HK-2 (cell line): ENCODE measurements around the gene C2CD3.
"Not testable (repeated sequence)": the region's sequence is repeated elsewhere in the genome, so short reads cannot be mapped to it uniquely, and the experiment has no call there.

Experiments
- DNase-seq: peaks from one replicate; pipeline ENCODE4 v3.0.0-alpha.2; 2018; ENCODE audit not compliant: unreplicated experiment

The C2CD3 gene

DNA sequence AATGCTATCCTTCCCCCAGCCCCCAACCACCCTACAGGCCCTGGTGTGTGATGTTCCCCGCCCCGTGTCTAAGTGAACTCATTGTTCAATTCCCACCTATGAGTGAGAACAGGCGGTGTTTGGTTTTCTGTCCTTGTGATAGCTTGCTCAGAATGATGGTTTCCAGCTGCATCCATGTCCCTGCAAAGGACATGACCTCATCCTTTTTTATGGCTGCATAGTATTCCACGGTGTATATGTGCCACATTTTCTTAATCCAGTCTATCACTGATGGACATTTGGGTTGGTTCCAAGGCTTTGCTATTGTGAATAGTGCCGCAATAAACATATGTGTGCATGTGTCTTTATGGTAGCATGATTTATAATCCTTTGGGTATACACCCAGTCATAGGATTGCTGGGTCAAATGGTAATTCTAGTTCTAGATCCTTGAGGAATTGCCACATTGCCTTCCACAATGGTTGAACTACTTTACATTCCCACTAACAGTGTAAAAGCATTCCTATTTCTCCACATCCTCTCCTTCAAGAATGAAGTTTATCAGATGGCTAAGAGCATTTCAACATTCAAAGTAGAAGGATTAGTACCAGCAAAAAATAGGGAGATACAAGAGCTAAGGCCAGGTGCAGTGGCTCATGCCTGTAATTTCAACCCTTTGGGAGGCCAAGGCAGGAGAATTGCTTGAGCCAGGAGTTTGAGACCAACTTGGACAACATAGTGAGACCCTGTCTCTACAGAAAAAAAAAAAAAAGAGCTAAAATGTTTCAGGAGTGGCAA is 50.4 kb downstream of the C2CD3 start:
- not testable (repeated sequence) for DNase-seq

- no peak for DNase-seq
These were observed 54.1 kb downstream of the C2CD3 start for GRCh38 chr11:74116719-74117118.

DNA sequence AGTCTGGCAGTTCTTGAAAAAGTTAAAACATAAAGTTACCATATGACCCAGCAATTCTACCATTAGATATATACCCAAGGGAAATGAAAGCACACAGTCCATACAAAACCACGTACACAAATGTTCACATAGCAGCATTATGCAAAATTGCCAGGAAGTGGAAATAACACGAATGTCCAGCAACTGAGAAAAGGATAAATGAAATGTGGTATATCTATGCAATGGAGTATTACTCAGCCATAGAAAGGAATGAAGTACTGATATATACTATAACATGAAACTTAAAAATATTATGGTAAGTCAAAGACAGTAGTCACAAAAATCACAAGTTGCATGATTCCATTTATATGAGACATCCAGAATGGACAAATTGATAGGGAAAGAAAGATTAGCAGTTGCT is 57.9 kb downstream of the C2CD3 start:
- DNase-seq: no peak

- DNase-seq: no peak
These were observed 64.7 kb downstream of the C2CD3 start for GRCh38 chr11:74106124-74106523.

DNA sequence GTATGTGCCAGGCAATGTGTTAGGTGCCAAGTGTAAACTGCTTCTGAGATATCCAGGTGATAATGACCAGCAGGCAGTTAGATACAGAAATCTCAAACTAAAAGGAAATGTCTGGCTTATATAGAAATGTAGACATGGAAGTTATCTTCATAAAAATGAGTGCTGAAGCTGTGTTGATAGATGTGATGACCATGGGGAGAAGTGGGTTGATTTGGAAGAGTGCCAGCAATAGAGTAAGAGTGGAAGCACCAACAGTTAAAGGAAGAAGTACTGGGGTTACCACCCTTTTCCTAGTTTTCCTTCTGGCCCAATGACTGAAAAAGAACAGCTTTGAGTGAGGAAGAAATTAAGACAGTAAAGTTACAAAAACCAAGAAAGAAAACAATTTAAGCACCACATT is 68.5 kb downstream of the C2CD3 start:
- DNase-seq: no peak

- no peak for DNase-seq
These were observed 70.1 kb downstream of the C2CD3 start for GRCh38 chr11:74100735-74101134.

DNA sequence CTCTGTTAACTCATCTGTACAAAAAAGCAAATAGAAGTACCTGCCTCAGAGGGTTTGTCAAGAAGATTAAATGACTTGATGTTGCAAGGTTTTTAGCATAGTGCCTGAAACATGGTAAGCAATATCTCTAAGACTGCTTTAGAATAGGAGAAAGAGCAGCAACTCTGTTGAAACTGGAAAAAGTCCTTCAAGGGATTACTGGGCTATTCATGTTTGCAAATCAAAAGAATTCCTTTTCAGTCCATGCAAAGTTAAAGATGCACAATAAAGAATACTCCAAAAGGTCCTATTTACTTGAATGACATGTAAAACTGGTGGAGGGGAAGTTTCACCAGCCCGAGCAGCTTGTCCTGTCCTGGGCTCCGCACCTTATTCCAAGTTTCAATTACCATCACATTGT is 70.6 kb downstream of the C2CD3 start:
- no peak for DNase-seq

- no peak for DNase-seq
These were observed 73.0 kb downstream of the C2CD3 start for GRCh38 chr11:74097686-74098237.

GRCh38 chr11:74094393-74094792 is 76.4 kb downstream of the C2CD3 start:
- DNase-seq: no peak

GRCh38 chr11:74092425-74092824 is 78.4 kb downstream of the C2CD3 start:
- no peak for DNase-seq

GRCh38 chr11:74091549-74091948 is 79.3 kb downstream of the C2CD3 start:
- no peak for DNase-seq

DNA sequence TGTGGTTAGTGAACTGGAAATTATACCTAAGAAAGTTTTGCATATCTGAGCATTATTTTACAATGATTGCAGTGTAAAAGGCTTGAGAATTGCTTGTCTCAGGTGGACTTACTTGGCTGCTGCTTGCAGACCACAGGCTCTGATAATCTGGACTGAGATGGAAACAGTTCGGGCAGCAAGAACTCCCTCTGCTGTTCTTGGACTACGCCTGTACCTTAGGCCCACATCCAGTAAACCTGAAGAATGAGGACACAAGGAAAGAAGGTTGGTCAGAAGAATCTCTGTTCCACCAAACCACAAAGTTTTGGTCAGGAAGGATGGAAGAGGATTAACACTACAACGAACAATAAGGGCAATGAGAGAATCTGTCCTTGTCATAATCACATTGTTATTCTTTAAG is 80.1 kb downstream of the C2CD3 start:
- peak; percentile 3 for DNase-seq

DNA sequence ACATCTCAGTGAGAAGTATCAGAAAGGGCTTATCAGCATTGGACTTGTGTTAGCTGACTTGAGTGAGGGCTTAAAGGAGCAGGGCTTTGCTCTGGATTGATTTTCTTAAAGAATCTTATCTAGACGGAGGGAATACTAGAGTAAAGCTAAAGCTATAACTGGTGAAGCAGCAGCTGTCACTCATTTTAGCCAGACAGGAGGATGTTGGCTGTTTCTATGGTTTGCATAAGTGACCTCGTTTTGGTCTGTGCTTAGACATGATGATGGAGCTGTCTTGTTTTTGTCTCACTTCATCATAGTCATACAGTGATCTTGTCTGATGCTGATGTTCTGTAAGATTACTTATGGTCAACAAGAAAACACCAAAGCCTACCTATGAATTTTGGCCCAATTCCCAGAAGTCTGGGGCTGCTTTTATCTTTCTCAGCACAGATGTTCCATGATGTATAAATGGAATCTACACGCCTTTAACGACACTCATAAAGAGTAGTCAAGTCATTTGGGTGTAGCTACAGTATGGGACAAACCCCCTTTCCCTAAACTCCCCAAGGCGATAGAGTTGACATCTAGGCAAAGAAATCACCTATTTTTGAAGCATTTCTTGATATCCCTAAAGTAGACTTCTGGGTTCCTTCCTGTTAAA is 84.4 kb downstream of the C2CD3 start:
- DNase-seq: no peak

- DNase-seq: no peak
These were observed 85.3 kb downstream of the C2CD3 start for GRCh38 chr11:74085542-74085892.

GRCh38 chr11:74084796-74085541 is 85.8 kb downstream of the C2CD3 start:
- DNase-seq: no peak

GRCh38 chr11:74083927-74084326 is 86.9 kb downstream of the C2CD3 start:
- DNase-seq: not testable (repeated sequence)

DNA sequence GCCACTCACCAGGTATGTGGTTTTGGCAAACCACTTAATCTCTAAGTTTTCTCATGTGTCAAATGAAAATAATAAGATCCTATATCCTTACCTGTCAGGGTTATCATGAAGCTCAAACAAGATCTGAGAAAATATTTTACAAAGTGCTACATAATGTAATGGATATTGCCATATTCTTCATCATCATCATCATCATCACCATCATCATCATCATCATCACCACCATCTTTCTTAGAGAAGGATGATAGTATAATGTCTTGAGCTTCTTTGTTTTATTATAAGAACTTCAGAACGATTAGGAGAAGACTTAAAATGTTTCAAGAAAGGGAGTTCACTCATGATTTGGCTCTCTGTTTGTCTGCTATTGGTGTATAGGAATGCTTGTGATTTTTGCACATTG is 89.4 kb downstream of the C2CD3 start:
- no peak for DNase-seq

GRCh38 chr11:74077193-74077592 is 93.6 kb downstream of the C2CD3 start:
- DNase-seq: no peak

DNA sequence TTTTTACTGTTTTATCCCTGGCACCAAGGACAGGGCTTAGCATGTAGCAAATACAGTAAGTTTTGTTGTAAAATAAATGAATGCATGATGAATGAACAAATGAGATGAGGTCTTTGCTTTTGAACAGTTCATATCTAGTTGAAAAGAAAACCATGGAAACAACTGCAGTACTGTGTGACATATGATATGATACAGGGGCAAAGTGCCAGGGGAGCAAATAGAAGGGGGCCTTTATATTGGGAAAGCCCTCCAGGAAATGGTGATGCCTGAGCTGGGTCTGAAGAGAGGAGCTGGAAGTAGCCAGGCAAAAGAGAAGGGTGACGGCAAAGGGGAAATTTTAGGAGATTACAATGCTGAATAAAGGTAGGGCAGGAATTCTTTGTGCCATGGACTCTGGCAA is 98.1 kb downstream of the C2CD3 start:
- no peak for DNase-seq

DNA sequence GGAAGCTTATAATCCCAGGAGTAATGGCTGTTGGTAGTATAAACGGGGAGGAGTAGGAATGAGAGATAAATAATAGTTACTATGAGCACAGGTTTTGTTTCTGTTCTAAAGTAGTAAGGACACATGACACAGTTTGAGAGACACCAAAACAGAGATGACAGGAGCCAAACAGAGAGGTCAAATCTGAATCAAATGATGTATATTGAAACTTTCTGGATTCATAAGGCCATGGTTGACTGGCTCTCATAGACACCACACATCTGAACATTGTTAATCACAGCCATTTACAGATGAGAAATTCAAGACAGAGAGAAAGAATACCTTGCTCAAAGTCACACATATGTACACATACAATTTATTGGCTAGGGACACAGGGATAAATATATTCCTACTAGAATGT is 98.5 kb downstream of the C2CD3 start:
- DNase-seq: no peak

DNA sequence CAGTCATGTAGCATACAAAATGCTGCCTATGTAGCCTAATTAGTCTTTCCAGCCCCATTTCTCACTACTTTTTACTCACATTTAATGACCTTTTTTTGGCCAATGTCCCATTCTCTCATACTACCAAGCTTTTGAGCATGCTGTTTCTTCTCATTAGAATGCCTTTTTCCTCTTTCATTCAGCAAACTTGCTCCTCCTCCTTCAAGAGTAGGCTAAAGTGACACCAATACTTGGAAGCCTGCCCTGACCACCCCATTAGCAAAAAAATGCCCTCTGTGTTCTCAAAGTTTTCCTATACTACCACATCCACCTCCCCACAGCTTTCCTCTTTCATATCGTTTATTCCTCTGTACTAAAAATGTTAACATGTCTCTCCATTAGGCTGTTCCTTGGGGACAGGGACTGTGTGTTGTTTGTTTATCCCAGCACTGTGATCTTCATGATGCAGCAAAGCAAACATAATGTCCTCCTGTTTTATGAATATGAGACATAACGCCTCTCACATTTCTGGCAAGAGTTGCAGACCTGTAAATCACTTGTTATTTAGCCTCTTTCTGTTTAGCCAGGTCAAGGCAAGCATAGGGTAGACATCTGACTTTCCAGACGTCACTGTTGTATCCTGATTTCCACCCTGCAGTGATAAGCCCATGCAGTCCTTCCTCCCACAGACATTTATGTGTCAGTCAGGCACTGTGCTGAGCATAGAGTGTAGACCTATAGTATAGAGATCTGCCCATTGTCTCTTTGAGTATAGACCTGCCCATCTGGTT is 99.9 kb downstream of the C2CD3 start:
- DNase-seq: no peak
